SJCRH30 (cell line): ENCODE measurements around the gene B4GAT1. TPM values are rescaled to one million over a fixed set of nuclear protein-coding genes. Genes with fewer than 3 reads are reported as not detected.

ENCODE experiments used
- total RNA-seq: library from RNA; depleted of rRNA; stranded (reverse); fragments of >200 nt; shearing (Covaris generic); gene quantifications from 2 replicates; pipeline ENCODE4 v1.2.3, GENCODE V29; 2014; rRNA removed

B4GAT1 gene
- total RNA-seq, 1 experiment from 2014 or later = 8.0 TPM

Other genes with a start within 250 kb of the B4GAT1 start
- gene KLC2, start 89.9 kb downstream of the B4GAT1 start, total RNA-seq = 6.8 and 9.0 TPM in 2 replicates
- 82.0 and 83.2 TPM in 2 replicates for gene RAB1B, start 79.0 kb downstream of the B4GAT1 start, total RNA-seq
- 4.5 and 5.8 TPM in 2 replicates for gene CNIH2, start 69.5 kb downstream of the B4GAT1 start, total RNA-seq
- gene YIF1A, start 58.5 kb downstream of the B4GAT1 start, total RNA-seq = 43.6 and 44.9 TPM in 2 replicates
- gene TMEM151A, start 55.7 kb downstream of the B4GAT1 start, total RNA-seq = not detected in 2 replicates
- gene CD248, start 30.6 kb downstream of the B4GAT1 start, total RNA-seq = 0.30 and 0.45 TPM in 2 replicates
- gene RIN1, start 11.2 kb downstream of the B4GAT1 start, total RNA-seq = 1.2 and 1.6 TPM in 2 replicates
- gene BRMS1, start 2.5 kb downstream of the B4GAT1 start, total RNA-seq = 40.5 and 42.9 TPM in 2 replicates
- 2.6 TPM in 2 replicates for gene SLC29A2, start 24.1 kb upstream of the B4GAT1 start, total RNA-seq
- gene NPAS4, start 73.4 kb upstream of the B4GAT1 start, total RNA-seq = not detected in 2 replicates
- gene MRPL11, start 91.2 kb upstream of the B4GAT1 start, total RNA-seq = 86.7 and 102 TPM in 2 replicates
- 5.1 and 6.9 TPM in 2 replicates for gene PELI3, start 119.3 kb upstream of the B4GAT1 start, total RNA-seq
- gene DPP3, start 132.8 kb upstream of the B4GAT1 start, total RNA-seq = 30.1 and 33.4 TPM in 2 replicates
- 11.0 and 13.6 TPM in 2 replicates for gene BBS1, start 163.0 kb upstream of the B4GAT1 start, total RNA-seq
- 2.6 and 3.1 TPM in 2 replicates for gene ZDHHC24, start 198.4 kb upstream of the B4GAT1 start, total RNA-seq
- not detected in 2 replicates for gene ACTN3, start 199.3 kb upstream of the B4GAT1 start, total RNA-seq
- 4.5 and 5.2 TPM in 2 replicates for gene CTSF, start 221.0 kb upstream of the B4GAT1 start, total RNA-seq
- gene CCDC87, start 245.4 kb upstream of the B4GAT1 start, total RNA-seq = 0.23 and 0.43 TPM in 2 replicates
- 10.3 and 15.3 TPM in 2 replicates for gene CCS, start 245.6 kb upstream of the B4GAT1 start, total RNA-seq